SK-N-SH treated with all-trans-retinoic acid at 6 μM for 48 hours (cell line): Measurements from ENCODE around the gene FYCO1.

ENCODE experiments used
- ARNTL ChIP-seq: fragments of 450-650 bp; formaldehyde crosslinking; IDR thresholded peaks from 2 replicates; pipeline ENCODE4 v1.5.0; 2020; ENCODE audit warnings: low read depth, mild to moderate bottlenecking, moderate library complexity, borderline replicate concordance
- BACH2 ChIP-seq: fragments of 250-450 bp; sonication (Bioruptor Pico); IDR thresholded peaks from 2 replicates; pipeline ENCODE4 v1.9.0; 2021; ENCODE audit warnings: mild to moderate bottlenecking, borderline replicate concordance
- CREB5 ChIP-seq: fragments of 250-450 bp; sonication (Bioruptor Pico); IDR thresholded peaks from 2 replicates; pipeline ENCODE4 v1.5.1; 2020; ENCODE audit warnings: low read depth, mild to moderate bottlenecking, moderate library complexity
- ISL1 ChIP-seq: fragments of 250-450 bp; sonication (Bioruptor Pico); IDR thresholded peaks from 2 replicates; pipeline ENCODE4 v2.1.2; 2022; ENCODE audit warnings: mild to moderate bottlenecking, moderate library complexity
- OSR1 ChIP-seq: fragments of 250-450 bp; sonication (Bioruptor Pico); IDR thresholded peaks from 2 replicates; pipeline ENCODE4 v1.8.0; 2022; ENCODE audit warnings: moderate library complexity, mild to moderate bottlenecking, inconsistent platforms
- PATZ1 ChIP-seq: fragments of 250-450 bp; sonication (Bioruptor Pico); IDR thresholded peaks from 2 replicates; pipeline ENCODE4 v1.8.0; 2020; ENCODE audit warnings: mild to moderate bottlenecking, moderate library complexity, borderline replicate concordance
- RARB ChIP-seq: fragments of 250-450 bp; sonication (Bioruptor Pico); IDR thresholded peaks from 2 replicates; pipeline ENCODE4 v1.8.0; 2021; ENCODE audit warnings: mild to moderate bottlenecking, moderate library complexity
- TSHZ2 ChIP-seq: fragments of 250-450 bp; sonication (Bioruptor Pico); IDR thresholded peaks from 2 replicates; pipeline ENCODE4 v1.5.0; 2020; ENCODE audit warnings: mild to moderate bottlenecking, moderate library complexity
- ZNF565 ChIP-seq: fragments of 450-650 bp; formaldehyde crosslinking; conservative IDR thresholded peaks from 2 replicates; pipeline ENCODE4 v1.5.0; 2020; ENCODE audit warnings: low read depth, mild to moderate bottlenecking, moderate library complexity
- ZNF8 ChIP-seq: fragments of 450-650 bp; formaldehyde crosslinking; IDR thresholded peaks from 2 replicates; pipeline ENCODE4 v1.5.0; 2020; ENCODE audit warnings: mild to moderate bottlenecking, moderate library complexity

- no peak for TF ChIP-seq TSHZ2 (CRISPR knock-in tag)
- TF ChIP-seq RARB (CRISPR knock-in tag) = no peak
- no peak for TF ChIP-seq BACH2 (CRISPR knock-in tag)
- TF ChIP-seq ZNF565 = no peak
- TF ChIP-seq CREB5 = no peak
- no peak for TF ChIP-seq ZNF8 (CRISPR knock-in tag)
- no peak for TF ChIP-seq ARNTL (CRISPR knock-in tag)
- TF ChIP-seq OSR1 (CRISPR knock-in tag) = no peak
- TF ChIP-seq ISL1 = no peak
- TF ChIP-seq PATZ1 (CRISPR knock-in tag) = no peak
These were observed 105.2 kb downstream of the FYCO1 start for GRCh38 chr3:45890405-45890804.
